GM19328 (cell line): Measurements from ENCODE around the gene ANKRD36C.
"Not testable (repeated sequence)": the region's sequence is repeated elsewhere in the genome, so short reads cannot be mapped to it uniquely, and the experiment has no call there.

Source experiments
- ATAC-seq: cut with Tn5 transposase; IDR thresholded peaks from one replicate; pipeline ENCODE4 v1.9.1; 2021; ENCODE audit warnings: mild to moderate bottlenecking, moderate library complexity; ENCODE audit not compliant: unreplicated experiment

ANKRD36C gene

DNA sequence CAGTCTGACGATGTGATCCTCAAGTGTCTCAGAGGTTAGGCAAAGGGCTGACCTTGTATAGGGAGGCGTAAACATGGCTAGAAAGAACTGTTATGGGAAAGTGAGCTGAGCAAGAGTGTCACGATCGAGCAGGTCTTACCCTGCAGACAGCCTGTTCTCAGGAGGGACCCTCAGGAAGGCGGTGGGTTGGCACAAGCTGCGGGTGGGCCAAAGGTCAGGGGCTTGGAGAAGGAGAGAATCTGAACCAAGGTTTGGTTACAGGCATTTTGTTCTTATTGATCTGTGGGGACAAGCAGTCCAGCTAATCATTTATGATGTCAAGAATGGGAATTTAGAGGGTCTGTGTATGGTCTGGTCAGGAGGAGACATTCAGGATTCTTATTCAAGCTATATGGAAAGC lies 16.4 kb upstream of the ANKRD36C start:
- not testable (repeated sequence) for ATAC-seq

DNA sequence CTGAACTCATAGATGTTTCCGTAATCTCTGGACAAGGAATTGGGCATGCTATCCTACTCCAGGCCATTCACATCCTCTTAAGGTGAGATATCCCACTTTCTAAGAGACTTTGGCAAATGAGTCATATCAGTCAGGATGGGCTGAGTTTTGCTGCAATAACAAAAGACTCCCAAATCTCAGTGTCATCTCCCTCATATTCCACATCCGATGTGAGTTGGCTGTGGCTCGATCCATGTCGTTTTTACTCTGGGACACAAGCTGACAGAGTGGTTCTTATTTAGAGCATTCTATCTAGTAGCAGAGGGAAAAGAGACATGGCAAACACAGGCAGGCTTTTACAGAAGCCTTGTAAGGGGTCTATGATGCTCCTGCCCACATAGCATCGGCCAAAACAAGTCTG lies 14.6 kb upstream of the ANKRD36C start:
- not testable (repeated sequence) for ATAC-seq

DNA sequence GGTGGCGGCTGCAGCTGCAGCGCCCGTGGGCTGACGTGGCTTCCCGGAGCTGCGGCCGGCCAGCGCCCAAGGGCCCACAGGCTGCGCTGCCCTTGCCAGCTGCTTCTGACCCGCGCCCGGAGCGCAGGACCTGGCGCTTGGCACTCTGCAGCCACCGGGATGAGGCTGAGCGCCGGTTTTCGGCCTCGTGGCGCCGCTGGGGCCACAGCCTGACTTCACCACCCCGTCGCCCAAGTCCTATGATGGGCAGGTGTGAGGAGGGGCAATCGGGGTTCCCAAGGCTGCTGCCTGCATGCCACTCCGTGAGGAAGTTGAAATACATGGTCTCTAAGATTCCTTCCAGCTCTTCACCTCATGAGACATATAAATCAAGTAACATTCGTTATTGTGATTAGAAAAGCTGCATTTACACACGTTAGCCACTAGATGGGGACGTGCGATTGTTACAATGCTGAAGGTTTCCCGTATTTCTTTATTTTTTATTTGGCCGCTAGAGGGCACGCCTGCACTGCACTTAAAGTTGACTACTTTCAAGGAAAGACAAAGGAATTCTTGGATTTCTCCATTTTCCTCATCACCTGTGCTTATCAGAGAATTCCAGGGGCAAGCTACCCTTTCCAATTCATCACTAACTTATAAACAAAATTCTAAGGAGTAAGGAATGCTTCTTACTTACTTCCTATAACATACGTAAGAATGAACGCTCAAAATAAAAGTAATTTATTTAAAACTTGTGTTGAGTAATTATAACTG lies 1.1 kb upstream of the ANKRD36C start:
- peak; percentile 39 for ATAC-seq

DNA sequence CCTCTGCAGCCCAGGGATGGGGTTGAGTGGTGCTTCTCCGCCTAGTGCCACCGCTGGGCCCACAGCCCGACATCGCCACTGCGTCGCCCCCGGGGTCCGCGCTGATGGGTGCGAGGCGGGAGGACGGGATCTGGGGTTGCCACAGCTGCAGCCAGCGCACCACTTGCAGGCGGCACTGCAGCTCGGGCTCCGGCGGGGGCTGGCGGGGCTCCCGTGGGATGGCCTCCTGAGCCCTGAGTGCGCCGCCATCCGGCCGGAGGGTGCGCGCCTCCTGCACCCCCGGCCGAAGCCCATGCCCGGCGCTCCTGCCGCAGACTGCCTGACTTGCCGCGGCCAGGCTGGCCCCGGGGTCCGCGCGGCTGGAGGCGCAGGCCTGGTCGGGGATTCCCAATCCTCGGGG lies 478 bp upstream of the ANKRD36C start:
- ATAC-seq = peak; percentile 38

DNA sequence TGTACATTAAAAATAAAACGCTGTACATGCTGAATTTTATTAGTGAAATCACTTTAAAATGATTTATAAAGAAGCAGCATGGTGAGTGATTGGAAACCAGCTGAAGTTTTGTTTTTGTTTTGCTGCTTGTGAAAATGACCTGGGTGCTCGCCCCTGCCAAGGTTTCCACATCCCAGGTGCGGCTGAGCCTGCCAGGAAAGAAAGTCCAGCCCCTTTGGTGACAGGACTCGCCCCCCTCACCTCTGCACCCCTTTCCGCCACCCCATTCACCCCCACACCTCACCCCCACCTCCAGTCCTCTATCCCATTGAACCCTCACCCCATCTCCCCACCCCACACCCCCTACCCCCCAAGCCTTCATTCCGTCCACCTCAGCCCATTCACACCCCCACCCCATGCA lies 740 bp downstream of the ANKRD36C start:
- ATAC-seq = not testable (repeated sequence)

DNA sequence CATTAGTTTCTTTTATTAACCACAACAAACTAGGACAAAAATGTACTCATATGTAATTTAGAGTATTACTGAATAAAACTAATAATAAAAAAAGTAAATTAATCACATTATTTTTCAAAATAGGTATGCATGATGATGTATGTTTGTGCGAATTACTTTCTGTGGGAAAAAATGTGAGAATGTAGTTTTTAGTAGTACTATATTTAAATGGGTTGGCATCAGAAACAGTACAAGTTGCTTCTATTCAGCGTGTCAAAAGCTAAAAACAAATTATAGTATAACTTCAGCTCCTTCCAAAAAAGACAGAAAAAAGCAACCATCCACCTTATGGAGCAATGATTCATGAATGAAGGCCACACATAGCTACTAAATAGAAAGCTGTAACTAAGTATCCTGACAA lies 40.0 kb downstream of the ANKRD36C start:
- not testable (repeated sequence) for ATAC-seq

DNA sequence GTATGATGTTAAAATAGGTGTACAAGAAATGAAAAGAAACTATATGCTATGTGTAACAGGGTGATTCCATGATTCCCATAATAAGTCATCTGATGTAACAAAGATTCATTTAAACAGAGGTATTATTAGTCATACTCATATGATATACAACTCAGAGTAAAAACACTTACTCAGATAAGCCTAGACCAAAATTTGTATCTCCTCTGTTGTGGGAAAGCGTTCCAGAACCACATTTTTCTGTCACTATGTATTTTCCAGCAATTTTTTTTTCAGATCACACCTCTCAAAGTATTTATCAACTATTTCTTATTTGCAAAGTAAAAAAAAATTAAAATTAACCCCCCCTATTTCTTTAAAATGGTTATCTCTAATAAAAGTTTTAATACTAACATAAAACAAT lies 43.6 kb downstream of the ANKRD36C start:
- ATAC-seq = not testable (repeated sequence)

DNA sequence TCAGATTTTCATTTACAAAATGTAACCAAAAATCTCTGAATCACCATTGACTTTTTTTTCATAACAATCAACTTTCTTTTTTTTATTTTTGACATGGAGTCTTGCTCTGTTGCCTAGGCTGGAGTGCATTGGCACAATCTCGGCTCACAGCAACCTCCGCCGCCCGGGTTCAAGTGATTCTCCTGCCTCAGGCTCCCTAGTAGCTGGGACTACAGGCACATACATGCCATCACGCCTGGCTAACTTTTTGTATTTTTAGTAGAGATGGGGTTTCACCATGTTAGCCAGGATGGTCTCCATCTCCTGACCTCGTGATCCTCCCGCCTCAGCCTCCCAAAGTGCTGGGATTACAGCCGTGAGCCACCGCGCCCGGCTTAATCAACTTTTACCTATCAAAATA lies 51.7 kb downstream of the ANKRD36C start:
- ATAC-seq = not testable (repeated sequence)

DNA sequence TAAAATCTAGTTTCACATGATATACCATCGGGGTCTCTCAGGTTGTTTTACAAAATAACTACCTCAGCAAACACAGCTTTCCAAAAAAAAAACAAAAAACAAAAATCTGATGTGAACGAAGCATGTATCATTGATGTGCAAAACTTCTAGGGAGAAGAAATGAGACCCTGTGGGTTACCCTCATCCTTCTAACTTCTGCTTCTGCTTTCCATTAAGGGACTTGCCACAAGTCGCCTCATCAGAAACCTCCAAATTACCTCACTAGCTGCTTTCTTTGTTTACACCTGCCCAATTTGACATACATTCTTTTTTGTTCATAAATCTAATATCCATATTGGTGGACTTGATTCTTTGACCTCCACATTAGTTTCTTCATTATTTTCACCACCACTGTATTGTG lies 60.9 kb downstream of the ANKRD36C start:
- not testable (repeated sequence) for ATAC-seq

DNA sequence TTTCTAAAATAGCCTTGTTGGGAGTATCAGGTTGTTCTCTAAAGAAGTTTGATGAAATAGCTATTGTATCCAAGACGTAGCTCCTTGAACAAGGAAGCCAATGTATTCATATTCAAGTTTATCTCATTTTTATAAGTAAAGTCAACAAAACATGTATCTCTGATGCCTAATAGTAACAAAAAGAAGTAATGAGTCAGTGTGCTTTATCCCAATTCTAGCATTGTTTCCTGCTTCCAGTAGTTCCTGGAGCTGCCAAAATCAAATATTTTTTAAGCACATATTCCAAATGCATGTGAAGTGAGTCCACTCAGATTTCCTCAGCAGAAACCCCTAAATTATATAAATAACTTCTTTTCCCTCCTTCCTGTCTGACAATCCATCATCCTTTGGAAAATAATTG lies 74.6 kb downstream of the ANKRD36C start:
- ATAC-seq = not testable (repeated sequence)

DNA sequence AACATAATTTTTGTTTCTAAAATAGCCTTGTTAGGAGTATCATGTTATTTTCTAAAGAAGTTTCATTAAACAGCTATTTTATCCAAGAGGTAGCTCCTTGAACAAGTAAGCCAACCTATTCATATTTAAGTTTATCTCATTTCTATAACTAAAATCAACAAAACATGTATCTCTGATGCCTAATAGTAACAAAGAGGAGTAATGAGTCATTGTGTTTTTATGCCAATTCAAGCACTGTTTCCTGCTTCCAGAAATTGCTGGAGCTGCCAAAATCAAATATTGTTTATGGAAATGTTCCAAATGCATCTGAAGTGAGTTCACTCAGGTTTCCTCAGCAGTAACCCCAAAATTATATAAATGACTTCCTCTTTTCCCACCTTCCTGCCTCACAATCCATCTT lies 76.5 kb downstream of the ANKRD36C start:
- not testable (repeated sequence) for ATAC-seq

DNA sequence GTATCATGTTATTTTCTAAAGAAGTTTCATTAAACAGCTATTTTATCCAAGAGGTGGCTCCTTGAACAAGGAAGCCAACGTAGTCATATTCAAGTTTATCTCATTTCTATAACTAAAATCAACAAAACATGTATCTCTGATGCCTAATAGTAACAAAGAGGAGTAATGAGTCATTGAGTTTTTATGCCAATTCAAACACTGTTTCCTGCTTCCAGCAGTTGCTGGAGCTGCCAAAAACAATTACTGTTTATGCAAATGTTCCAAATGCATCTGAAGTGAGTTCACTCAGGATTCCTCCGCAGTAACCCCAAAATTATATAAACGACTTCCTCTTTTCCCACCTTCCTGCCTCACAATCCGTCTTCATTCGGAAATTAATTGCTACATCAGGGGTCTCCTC lies 80.2 kb downstream of the ANKRD36C start:
- ATAC-seq = not testable (repeated sequence)

DNA sequence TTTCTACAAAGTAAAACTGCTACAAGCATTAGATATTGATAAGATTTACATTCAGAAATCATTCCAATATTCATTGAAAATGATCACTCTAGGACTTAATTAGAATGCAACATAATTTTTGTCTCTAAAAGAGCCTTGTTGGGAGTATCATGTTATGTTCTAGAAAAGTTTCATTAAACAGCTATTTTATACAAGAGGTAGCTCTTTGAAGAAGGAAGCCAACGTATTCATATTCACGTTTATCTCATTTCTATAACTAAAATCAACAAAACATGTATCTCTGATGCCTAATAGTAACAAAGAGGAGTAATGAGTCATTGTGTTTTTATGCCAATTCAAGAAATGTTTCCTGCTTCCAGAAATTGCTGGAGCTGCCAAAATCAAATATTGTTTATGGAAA lies 97.2 kb downstream of the ANKRD36C start:
- not testable (repeated sequence) for ATAC-seq

DNA sequence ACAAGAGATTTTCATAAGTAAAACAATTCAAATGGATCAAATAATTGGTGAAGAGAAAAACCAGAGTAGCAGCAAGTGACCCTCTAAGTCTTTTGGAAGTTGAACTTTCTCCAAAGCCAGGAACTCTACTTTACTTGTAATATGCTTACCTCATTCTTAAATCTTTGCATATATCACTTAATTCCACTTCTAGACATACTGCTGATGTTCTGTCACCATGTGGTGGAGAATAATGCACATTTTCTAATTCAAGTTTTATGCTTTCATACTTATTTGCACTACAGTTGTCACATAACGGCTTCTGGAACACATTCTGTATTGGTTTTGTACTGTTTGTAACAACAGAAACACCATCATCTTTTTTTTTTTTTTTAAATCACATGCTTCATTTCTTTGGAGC lies 123.7 kb downstream of the ANKRD36C start:
- not testable (repeated sequence) for ATAC-seq

DNA sequence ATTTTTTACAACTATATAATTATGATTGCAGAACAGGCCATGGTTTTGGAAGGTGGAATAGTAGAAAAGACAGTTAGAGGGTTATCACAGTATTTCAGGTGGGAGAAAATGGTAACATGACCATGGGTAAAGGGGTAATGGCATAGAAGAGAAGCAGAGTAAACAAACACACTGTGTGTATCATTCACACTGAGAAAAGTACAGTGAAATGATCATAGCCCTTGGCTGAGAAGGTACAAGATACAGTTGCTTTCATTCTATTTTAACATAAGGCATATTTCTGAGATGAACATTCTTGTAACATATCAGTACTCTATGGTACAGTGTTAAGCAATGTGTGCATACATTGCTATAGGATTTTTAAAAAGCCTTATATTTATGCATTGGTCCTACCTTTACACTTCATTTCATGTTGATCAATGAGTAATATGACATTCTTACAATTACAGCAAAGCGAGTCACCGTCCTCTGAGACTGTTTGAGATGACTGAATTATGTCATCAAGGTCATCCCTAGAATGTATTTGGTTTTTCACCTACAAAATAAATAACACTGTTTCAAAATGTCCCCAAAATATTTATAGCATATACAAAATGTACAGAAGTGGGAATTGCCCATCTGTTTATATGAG lies 124.5 kb downstream of the ANKRD36C start:
- not testable (repeated sequence) for ATAC-seq

DNA sequence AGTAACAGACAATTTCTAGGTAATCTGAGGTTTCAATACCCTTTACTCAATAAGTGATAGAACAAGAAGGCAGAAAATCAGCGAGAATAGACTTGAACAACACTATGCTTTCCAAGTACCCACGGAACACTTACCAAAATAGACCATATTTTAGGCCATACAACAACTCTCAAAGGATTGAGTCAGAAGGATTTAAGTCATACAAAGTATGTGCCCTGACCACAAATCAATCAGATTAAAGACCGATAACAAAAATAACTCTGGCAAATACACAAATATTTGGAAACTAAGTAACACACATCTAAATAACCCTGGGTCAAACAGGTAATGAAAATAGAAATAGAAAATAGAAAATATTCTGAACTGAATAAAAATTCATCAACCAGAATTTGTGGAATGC lies 129.5 kb downstream of the ANKRD36C start:
- not testable (repeated sequence) for ATAC-seq

DNA sequence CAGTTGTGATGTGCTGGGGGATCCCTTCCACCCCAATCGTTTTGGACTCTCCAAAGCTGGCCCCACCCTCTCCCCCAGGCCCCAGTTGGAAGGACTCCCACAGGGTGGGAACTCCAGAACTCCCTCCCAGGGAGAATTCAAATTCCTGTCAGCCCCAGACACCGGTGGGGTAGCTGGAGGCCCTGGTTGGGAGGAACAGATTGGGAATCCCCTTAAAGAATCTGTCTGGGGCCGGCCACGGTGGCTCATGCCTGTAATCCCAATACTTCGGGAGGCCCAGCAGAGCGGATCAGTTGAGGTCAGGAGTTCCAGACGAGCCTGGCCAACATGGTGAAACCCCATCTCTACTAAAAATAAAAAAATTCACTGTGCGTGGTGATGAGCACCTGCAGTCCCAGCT lies 155.5 kb downstream of the ANKRD36C start:
- no peak for ATAC-seq

DNA sequence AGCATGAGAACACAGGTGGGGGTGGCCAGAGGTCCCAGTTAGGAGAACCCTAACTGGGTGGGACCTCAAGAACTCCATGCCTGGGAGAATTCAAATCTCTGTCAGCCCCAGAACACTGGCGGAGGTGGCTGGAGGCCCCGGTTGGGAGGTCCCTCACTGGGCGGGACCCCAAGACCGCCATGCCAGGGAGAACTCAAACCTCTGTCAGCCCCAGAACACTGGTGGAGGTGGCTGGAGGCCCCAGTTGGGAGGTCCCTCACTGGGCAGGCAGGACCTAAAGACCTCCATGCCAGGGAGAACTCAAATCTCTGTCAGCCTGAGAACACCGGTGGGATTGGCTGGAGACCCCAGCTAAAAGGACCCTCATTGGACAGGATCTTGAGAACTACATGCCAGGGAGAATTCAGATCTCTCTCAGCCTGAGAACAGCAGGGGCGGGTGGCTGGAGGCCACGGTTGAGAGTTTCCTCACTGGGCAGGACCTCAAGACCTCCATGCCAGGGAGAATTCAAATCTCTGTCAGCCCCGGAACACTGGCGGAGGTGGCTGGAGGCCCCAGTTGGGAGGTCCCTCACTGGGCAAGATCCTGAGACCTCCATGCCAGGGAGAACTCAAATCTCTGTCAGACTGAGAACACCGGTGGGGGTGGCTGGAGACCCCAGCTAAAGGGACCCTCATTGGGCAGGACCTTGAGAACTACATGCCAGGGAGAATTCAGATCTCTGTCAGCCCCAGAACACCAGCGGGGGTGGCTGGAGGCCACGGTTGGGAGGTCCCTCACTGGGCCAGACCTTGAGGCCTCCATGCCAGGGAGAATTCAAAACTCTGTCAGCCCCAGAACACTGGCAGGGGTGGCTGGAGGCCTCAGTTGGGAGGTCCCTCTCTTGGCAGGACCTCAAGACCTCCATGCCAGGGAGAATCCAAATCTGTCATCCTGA lies 157.3 kb downstream of the ANKRD36C start:
- ATAC-seq = not testable (repeated sequence)

DNA sequence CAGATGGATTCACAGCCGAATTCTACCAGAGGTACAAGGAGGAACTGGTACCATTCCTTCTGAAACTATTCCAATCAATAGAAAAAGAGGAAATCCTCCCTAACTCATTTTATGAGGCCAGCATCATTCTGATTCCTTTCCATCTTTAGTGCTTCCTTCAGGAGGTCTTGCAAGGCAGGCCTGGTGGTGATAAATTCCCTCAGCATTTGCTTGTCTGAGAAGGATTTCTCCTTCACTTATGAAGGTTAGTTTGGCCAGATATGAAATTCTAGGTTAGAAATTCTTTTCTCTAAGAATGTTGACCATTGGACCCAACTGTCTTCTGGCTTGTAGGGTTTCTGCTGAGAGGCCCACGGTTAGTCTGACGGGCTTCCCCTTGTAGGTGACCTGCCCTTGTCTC lies 167.4 kb downstream of the ANKRD36C start:
- ATAC-seq = not testable (repeated sequence)

DNA sequence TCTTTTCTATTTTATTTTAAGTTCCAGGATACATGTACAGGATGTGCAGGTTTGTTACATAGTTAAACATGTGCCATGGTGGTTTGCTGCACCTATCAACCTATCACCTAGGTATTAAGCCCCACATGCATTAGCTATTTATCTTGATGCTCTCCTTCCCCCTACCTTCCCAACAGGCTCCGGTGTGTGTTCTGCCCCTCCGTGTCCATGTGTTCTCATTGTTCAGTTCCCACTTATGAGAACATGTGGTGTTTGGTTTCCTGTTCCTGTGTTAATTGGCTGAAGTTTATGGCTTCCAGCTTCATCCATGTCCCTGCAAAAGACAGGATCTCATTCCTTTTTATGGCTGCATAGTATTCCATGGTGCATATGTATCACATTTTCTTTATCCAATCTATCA lies 174.1 kb downstream of the ANKRD36C start:
- ATAC-seq = not testable (repeated sequence)

DNA sequence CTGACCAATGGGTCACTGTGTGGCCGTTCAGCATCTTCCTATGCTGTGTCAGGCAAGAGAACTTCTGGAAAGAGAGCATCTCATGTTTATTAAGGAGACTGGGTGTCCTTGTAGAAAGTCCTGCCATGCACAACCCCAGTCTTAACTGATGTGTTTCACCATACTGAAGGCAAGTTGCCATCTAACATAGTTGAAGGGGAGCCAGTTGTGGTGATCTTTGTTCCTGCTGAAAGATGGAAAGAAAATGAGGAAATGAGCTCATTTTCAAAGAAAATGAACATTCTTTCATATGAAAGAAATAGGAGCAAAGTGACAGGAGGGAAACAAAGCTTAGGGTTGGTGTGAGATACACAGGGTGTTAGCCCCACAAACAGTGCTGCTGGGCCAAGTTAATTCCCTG lies 178.3 kb downstream of the ANKRD36C start:
- not testable (repeated sequence) for ATAC-seq
